Rectal smooth muscle tissue (tissue), 1 donor: ENCODE results near the gene ACSS2.
"Not testable (repeated sequence)": the region's sequence is repeated elsewhere in the genome, so short reads cannot be mapped to it uniquely, and the experiment has no call there.

ENCODE experiments used
- H3K27ac ChIP-seq: one replicate; pipeline ENCODE4 v1.7.0; 2013; ENCODE audit warnings: low read depth, low read length, inconsistent platforms
- H3K27me3 ChIP-seq: one replicate; pipeline ENCODE4 v1.7.0; 2013; ENCODE audit warnings: low read length; ENCODE audit not compliant: control insufficient read depth, insufficient read depth
- H3K36me3 ChIP-seq: one replicate; pipeline ENCODE4 v1.7.0; 2013; ENCODE audit warnings: low read length; ENCODE audit not compliant: control insufficient read depth, insufficient read depth
- H3K4me1 ChIP-seq: one replicate; pipeline ENCODE4 v1.7.0; 2013; ENCODE audit warnings: low read length; ENCODE audit not compliant: control insufficient read depth, insufficient read depth
- H3K4me3 ChIP-seq: one replicate; pipeline ENCODE4 v1.7.0; 2013; ENCODE audit warnings: low read length
- H3K9ac ChIP-seq: one replicate; pipeline ENCODE4 v1.7.0; 2013; ENCODE audit warnings: low read length

ACSS2 gene

DNA sequence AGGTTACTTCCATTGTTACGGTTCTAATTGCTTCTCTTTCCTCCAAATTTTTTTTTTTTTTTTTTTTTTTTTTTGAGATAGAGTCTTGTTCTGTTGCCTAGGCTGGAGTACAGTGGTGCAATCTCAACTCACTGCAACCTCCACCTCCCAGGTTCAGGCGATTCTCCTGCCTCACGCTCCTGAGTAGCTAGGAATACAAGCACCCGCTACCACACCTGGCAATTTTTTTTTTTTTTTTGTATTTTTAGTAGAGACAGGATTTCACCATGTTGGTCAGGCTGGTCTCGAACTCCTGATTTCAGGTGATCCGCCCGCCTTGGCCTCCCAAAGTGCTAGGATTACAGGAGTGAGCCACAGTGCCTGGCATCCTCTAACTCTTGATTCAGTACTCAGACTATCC lies 4.6 kb downstream of the ACSS2 start:
- peaks cover 12% of the 10 kb centered on the region for H3K36me3 ChIP-seq
- H3K4me1 ChIP-seq, H3K9ac ChIP-seq, H3K4me3 ChIP-seq, H3K27ac ChIP-seq, H3K27me3 ChIP-seq: not testable (repeated sequence)

DNA sequence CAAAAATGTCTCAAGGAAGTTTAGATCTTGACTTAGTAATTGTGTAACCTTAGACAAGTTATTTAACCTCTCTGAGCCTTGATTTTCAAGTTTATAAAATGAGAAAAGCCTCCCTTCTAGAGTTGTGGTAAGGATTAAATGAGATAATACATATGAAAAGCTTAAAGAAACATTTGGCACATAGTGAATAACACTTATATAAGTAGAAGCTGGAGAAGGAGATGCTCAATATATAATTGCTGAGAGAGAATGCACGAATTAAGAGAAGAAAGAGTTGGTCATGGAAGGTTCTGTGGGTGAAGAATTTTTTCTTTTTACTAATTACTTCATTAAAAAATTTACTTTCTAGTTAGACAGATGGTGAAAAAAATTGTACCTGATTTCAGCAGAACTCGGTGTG lies 5.3 kb downstream of the ACSS2 start:
- Histone ChIP-seq H3K9ac (no peak overlapping the region), H3K4me1 (no peaks in the 10 kb centered on the region), H3K36me3 (peaks cover 12% of the 10 kb centered on the region), H3K4me3 (no peak overlapping the region), H3K27ac (no peak overlapping the region), H3K27me3 (no peaks in the 10 kb centered on the region)

DNA sequence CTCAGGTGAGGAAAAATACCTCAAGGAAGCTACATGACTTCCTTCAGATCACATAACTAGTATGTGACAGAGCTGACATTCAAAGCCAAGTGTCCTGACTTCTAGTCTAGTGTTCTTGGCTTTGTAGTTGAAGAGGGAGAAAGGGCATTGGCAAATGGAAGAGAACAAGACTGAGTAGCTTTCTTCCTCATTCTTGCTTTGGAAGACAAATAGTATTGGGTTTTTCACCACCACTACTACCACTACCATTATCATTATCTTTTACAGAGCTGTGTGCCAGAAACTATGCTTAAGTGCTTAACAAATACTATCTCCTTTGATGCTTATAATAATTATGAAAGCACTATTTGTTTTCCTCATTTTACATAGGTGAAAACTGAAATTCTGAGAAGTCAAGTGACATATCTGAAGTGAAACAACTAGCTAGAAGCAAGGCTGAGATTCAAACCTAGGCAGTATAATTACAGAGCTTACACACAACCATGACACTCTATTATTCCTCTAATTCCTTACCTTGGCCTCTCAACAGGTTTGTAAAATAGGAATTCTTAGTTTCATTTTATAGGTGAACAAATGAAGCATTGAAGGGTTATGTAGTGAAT lies 6.8 kb downstream of the ACSS2 start:
- H3K36me3 ChIP-seq: peaks cover 12% of the 10 kb centered on the region
- no peaks in the 10 kb centered on the region for H3K4me1 ChIP-seq
- H3K27ac ChIP-seq: no peak overlapping the region
- no peaks in the 10 kb centered on the region for H3K27me3 ChIP-seq
- H3K9ac ChIP-seq: no peak overlapping the region
- no peak overlapping the region for H3K4me3 ChIP-seq

DNA sequence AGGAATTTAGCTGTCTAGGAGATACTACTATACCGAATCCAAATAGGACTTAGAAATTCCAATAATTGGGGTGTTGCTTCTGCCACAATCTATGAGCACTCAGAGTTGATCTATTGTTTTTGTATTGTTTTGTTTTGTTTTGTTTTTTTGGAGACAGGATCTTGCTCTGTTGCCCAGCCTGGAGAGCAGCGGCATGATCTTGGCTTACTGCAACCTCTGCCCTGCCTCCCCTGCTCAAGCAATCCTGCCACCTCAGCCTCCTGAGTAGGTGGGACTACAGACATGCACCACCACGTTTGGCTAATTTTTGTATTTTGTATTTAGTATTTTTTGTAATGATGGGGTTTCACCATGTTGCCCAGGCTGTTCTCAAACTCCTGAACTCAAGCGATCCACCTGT lies 7.4 kb downstream of the ACSS2 start:
- no peaks in the 10 kb centered on the region for H3K27me3 ChIP-seq
- H3K4me1 ChIP-seq: no peaks in the 10 kb centered on the region
- peaks cover 12% of the 10 kb centered on the region for H3K36me3 ChIP-seq
- H3K4me3 ChIP-seq: no peak overlapping the region
- H3K9ac ChIP-seq: no peak overlapping the region
- no peak overlapping the region for H3K27ac ChIP-seq

DNA sequence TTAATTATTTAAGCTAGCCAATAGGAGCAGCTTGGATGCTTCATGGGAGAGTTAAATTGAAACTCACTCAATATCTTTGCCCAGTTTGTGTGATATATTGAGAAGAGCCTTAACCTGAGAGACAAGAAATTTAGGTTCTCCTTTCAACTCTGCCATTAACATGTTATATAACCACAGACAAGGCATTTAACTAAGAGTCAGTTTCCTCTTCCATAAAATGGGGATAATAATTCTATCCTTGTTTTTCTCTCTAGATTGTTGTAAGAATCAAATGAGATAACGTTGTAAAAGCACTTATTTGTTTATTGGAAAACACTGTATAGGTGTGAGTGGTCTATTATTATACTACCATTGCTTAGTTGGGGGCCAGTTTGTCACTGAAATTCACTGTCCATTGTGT lies 7.8 kb downstream of the ACSS2 start:
- H3K27me3 ChIP-seq: no peaks in the 10 kb centered on the region
- H3K36me3 ChIP-seq: peaks cover 12% of the 10 kb centered on the region
- H3K4me1 ChIP-seq: no peaks in the 10 kb centered on the region
- H3K4me3 ChIP-seq: no peak overlapping the region
- no peak overlapping the region for H3K9ac ChIP-seq
- H3K27ac ChIP-seq: no peak overlapping the region

DNA sequence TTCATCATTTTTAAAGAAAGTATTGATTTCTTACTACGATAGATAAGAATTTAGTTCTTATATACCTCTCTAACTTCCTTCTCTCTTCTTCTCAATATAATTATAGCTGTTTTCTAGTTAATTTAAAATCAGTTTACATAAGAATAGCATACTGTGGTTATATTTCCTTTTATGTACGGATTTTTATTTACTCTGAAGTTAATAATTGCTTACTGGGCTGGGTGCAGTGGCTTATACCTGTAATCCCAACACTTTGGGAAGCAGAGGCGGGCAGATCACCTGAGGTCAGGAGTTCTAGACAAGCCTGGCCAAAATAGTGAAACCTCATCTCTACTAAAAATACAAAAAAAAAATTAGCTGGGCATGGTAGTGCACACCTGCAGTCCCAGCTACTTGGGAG lies 9.7 kb downstream of the ACSS2 start:
- no peak overlapping the region for H3K27ac ChIP-seq
- H3K27me3 ChIP-seq: no peaks in the 10 kb centered on the region

DNA sequence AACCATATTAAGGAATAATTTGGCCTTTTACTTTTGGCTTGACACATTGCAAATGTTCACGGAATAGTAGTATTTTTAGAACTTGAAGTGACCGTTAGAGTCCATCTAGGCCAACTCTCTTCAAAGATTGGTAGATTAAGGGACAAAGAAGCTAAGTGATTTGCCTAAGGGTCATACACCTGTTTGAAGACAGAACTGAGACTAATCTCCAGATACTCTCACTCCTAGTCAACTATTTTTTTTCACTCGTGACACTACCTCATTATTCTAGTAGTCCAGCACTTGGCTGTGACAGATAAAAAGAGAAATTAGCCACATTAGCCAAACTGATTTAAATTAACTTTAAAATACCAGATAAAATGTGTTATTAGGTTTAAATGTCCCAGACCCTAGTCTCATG lies 10.6 kb downstream of the ACSS2 start:
- H3K4me1 ChIP-seq: no peaks in the 10 kb centered on the region
- no peaks in the 10 kb centered on the region for H3K27me3 ChIP-seq
- peaks cover 12% of the 10 kb centered on the region for H3K36me3 ChIP-seq
- no peak overlapping the region for H3K27ac ChIP-seq
- no peak overlapping the region for H3K9ac ChIP-seq
- H3K4me3 ChIP-seq: no peak overlapping the region

More for the DNA sequence above, 9.7 kb downstream of the ACSS2 start:
- H3K36me3 ChIP-seq: peaks cover 12% of the 10 kb centered on the region
- no peaks in the 10 kb centered on the region for H3K4me1 ChIP-seq
- no peak overlapping the region for H3K9ac ChIP-seq
- H3K4me3 ChIP-seq: no peak overlapping the region

DNA sequence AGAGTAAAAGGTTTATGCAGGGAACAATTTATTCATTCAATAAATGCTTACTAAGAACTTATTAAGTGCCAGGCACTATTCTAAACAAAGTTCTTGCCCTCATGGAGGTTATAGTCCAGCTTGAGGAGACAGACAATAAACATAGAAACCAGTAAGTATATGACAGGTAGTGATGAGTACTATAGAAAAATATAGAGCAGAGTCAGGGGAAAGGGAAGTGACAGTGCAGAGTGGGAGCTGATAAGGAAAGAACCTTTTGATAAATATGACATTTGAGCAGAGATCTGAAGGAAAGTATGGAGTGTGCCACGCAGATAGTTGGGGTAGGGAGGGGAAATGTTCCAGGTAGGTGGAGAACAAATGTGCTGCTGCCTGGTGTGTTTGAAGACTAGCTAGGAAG lies 12.1 kb downstream of the ACSS2 start:
- Histone ChIP-seq H3K27me3 (no peaks in the 10 kb centered on the region), H3K4me3 (no peak overlapping the region), H3K27ac (no peak overlapping the region), H3K9ac (no peak overlapping the region), H3K4me1 (no peaks in the 10 kb centered on the region), H3K36me3 (peaks cover 5% of the 10 kb centered on the region)

DNA sequence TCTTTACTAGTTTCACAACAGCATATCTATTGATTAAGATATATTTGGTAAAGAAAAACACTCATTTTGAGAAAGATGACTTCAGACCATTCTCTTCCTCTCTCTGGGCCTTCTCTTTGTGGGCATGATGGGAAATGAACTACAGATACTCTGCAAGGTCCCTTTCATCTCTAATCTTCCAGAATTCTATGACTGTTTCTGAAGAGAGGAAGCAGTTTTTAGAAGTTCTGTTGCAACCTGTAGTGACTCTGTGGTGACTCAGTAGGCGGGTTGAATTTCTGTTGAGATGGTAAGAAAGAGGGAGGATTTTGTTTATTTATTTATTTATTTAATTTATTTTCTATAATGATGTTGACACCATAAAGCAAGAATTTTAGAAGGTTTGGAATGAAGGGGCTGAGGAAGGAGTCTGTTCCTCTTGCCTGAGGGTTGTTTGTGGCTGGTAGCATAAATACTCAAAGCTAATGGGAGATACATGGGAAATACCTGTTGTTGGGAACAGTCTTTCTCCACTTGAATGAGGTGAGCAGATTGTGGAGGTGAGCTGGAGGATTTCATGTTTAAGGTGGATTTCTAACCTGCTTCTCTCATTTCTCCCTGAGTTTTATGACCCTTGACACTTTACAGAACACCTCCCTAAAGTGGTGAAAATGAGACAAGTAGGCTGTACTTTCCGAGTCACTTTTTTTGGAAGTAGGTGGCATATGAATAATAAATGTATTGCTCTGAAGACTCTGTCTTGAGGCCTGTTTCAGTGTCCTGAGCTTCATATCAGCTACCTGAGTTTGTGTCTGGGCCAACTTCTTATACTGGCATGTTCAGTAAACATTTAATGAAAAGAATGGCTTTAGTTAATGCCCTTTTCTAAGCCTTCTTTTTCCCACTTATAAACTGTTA lies 15.0 kb downstream of the ACSS2 start:
- no peak overlapping the region for H3K9ac ChIP-seq
- no peak overlapping the region for H3K4me3 ChIP-seq
- H3K4me1 ChIP-seq: peaks cover 4% of the 10 kb centered on the region
- no peaks in the 10 kb centered on the region for H3K36me3 ChIP-seq
- no peak overlapping the region for H3K27ac ChIP-seq
- H3K27me3 ChIP-seq: no peaks in the 10 kb centered on the region

DNA sequence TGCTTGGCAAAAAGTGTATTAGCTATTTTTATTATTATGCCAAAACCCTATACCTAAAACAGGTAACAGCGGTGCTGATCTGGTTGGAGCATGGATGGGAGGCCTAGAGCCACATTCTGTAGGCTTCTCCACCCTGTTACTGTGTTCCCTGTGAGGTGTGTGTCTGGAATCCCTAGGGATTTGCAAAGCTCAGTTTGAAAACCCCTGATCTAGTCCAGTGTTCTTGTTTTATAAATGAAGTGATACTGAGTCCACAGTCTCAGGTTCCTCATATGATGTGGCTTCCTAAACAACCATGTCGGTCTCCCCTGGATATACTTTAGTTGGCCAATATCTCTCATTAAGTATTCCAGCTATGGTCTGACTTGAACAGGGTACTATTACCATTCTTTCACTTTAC lies 16.3 kb downstream of the ACSS2 start:
- H3K4me1 ChIP-seq: peaks cover 4% of the 10 kb centered on the region
- H3K27me3 ChIP-seq: no peaks in the 10 kb centered on the region
- no peak overlapping the region for H3K4me3 ChIP-seq
- H3K27ac ChIP-seq: no peak overlapping the region
- no peaks in the 10 kb centered on the region for H3K36me3 ChIP-seq
- H3K9ac ChIP-seq: no peak overlapping the region

DNA sequence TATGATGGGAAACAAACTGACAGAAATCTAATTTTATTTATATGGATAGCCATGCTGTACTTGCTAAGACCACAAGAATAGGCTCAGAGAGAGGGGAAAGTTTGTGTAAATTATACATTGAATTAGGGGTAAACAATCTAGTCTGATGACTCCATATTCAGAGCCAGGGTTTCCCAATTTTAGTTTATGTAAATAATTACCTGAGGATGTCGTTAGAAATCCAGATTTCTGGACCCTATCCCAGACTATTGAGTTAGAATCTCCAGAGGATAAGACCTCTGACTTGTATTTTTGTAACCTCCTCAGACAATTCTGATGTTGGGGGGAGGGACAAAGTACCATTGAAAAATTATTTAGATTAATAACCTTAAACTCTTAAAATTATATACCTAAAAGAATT lies 18.3 kb downstream of the ACSS2 start:
- no peaks in the 10 kb centered on the region for H3K36me3 ChIP-seq
- no peak overlapping the region for H3K9ac ChIP-seq
- H3K27me3 ChIP-seq: no peaks in the 10 kb centered on the region
- no peak overlapping the region for H3K27ac ChIP-seq
- no peak overlapping the region for H3K4me3 ChIP-seq
- peaks cover 4% of the 10 kb centered on the region for H3K4me1 ChIP-seq

DNA sequence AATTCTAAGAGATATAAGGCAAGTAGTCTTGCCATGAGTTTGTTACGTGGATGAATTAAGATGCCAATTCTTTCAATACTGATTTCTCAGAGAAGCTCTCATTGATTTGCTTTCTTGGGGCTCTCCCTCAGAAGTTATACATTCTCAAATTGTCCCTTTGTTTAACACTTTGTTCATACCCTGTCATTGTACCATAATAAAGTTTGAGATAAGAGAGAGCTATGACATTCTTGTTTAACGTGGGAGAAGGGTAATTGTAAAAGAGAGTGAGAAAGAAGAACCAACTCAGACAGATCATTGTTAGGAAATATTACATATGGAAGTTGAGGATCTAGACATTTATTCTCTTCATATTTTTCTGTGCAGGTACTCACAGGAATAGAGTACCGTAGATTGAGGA lies 19.1 kb downstream of the ACSS2 start:
- no peak overlapping the region for H3K27ac ChIP-seq
- H3K9ac ChIP-seq: no peak overlapping the region
- peaks cover 4% of the 10 kb centered on the region for H3K4me1 ChIP-seq
- no peaks in the 10 kb centered on the region for H3K27me3 ChIP-seq
- H3K4me3 ChIP-seq: no peak overlapping the region
- no peaks in the 10 kb centered on the region for H3K36me3 ChIP-seq

DNA sequence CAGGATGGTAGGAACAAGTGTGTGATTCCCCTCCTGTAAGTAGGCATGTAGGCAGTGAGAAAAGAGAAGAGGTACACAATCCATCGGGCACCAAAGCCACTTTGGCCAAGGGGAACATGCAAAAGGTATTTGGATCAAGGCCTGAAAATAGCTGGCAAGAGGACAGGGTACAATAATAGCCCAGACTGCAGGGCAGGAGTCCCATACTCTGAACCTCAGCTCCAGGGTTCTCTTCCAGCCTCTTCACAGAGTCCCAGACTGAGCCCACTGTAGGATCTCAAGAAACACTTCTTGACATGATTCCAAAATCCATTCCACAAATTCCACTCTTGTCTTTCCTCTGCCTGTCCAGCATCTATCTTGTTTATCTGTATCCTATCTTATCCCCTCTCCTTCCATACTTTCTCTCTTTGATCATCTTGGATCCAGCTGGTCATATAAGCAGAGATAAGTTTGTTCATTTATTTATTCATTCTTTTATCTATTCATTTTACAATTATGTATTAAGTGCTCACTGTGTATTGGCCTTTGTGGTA lies 19.7 kb downstream of the ACSS2 start:
- Histone ChIP-seq H3K36me3 (no peaks in the 10 kb centered on the region), H3K9ac (no peak overlapping the region), H3K27ac (no peak overlapping the region), H3K4me3 (no peak overlapping the region), H3K4me1 (peaks cover 4% of the 10 kb centered on the region), H3K27me3 (no peaks in the 10 kb centered on the region)
